Transverse colon (tissue), 4 donors: ENCODE measurements around the gene C12orf42. TPM values are rescaled to one million over a fixed set of nuclear protein-coding genes. Genes with fewer than 3 reads are reported as not detected.

Experiments used
- DNase-seq: peaks from one replicate; pipeline ENCODE4 v3.0.0-alpha.2; 2019
- H3K27ac ChIP-seq, 4 donors: fragments of 200-600 bp; sonication (generic); 2 replicates each; pipeline ENCODE4 v1.5.1; 2016 to 2018; ENCODE audit warnings: inconsistent platforms in 4 of 4
- H3K27me3 ChIP-seq: fragments of 200-600 bp; sonication (generic); 2 replicates; pipeline ENCODE4 v1.5.1; 2017; ENCODE audit warnings: inconsistent platforms
- H3K36me3 ChIP-seq, 4 donors: fragments of 200-600 bp; sonication (generic); 2 replicates each; pipeline ENCODE4 v1.5.1; 2017 to 2019; ENCODE audit warnings: inconsistent platforms in 4 of 4
- H3K4me1 ChIP-seq, 4 donors: fragments of 200-600 bp; sonication (generic); 2 replicates each; pipeline ENCODE4 v1.5.1; 2017 to 2020; ENCODE audit warnings: inconsistent platforms in 4 of 4
- H3K4me3 ChIP-seq, 4 donors: fragments of 200-600 bp; sonication (generic); 1 replicate in 1 of 4; 2 replicates in 3 of 4; pipeline versions ENCODE4 v1.5.1 to v1.6.1; 2017 to 2019; ENCODE audit warnings: inconsistent platforms in 4 of 4
- H3K9me3 ChIP-seq, 2 donors: fragments of 200-600 bp; sonication (generic); 2 replicates each; pipeline ENCODE4 v1.5.1; 2017 to 2019; ENCODE audit warnings: inconsistent platforms in 2 of 2
- CTCF ChIP-seq, 5 experiments: fragments of 200-600 bp in 3 of 5; fragments of 450-650 bp in 2 of 5; sonication (generic) in 3 of 5; IDR thresholded peaks; 1 replicate in 2 of 5; 2 replicates in 3 of 5; pipeline ENCODE4 v1.5.1; 2016 to 2017; ENCODE audit warnings: antibody characterized with exemption in 5 of 5, inconsistent platforms in 3 of 5, mild to moderate bottlenecking in 2 of 5, moderate library complexity in 1 of 5
- EP300 ChIP-seq: sonication (generic); formaldehyde crosslinking; IDR thresholded peaks from one replicate; pipeline ENCODE4 v1.6.1; 2017; ENCODE audit warnings: antibody characterized with exemption, low read depth
- POLR2A ChIP-seq: fragments of 450-650 bp; IDR thresholded peaks from one replicate; pipeline ENCODE4 v1.6.1; 2016; ENCODE audit warnings: antibody characterized with exemption, mild to moderate bottlenecking, moderate library complexity
- POLR2AphosphoS5 ChIP-seq, 3 donors: sonication (generic); formaldehyde crosslinking; IDR thresholded peaks; one replicate each; pipeline ENCODE4 v1.6.1; 2016; ENCODE audit warnings: antibody characterized with exemption in 3 of 3
- WGBS, 2 donors: methylation state at CpG; one replicate each; pipeline ENCODE4 v1.1.5; 2018; ENCODE audit warnings: low coverage in 1 of 2; 5-methylcytosine and 5-hydroxymethylcytosine counted together
- in situ Hi-C, 4 donors: fragments of 200-750 bp; cut with MboI; loops; one replicate each; pipeline versions ENCODE4 v1.15.0 to v1.15.1; 2017; ENCODE audit warnings: low sequenced_read_pairs in 3 of 4, low pct_ligation_motif_present in 1 of 4, low pct_unique_long_range_greater_than_20kb in 1 of 4
- intact Hi-C: fragments of 100-400 bp; cut with DNase I; formaldehyde crosslinking; loops from one replicate; pipeline ENCODE4 v1.15.1; 2023; ENCODE audit warnings: low total_unique reads
- total RNA-seq, 4 donors: library from RNA; depleted of rRNA; stranded (reverse); fragments of >200 nt; gene quantifications; one replicate each; pipeline ENCODE4 v1.1.0, GENCODE V29; 2016

The C12orf42 gene
- total RNA-seq: 10 to 100 TPM in 1 of 4 donors, under 1 TPM in 1, not detected in 2; 0.79 to 43.4 TPM

- intact Hi-C loops (no loop called here), in situ Hi-C loops (no loop called here)
- TF ChIP-seq POLR2AphosphoS5 (IDR thresholded peaks at IDR 0.05) (no peak), POLR2A (no peak), CTCF (IDR thresholded peaks at IDR 0.05) (peak in 1 of 5 experiments; percentile 15), EP300 (no peak)
- Histone ChIP-seq H3K4me3 (peak within 1 kb of the TSS; percentile 19 to 41 (median 32)), H3K4me1 (peaks cover 0 to 12% (median 9%) of the 10 kb centered on the region in 4 donors), H3K27ac (no peak within 1 kb of the TSS), H3K27me3 (peaks cover 42% of the 10 kb centered on the region), H3K36me3 (no peaks in the 10 kb centered on the region), H3K9me3 (no peaks in the 10 kb centered on the region)
- WGBS, 2 donors: 6% methylated on average over 29 of the region's 77 CpGs; no CpG with 5 or more reads in 1 of the 2 donors
- peak; percentile 42 for DNase-seq
These were observed at the start of gene C12orf42 for GRCh38 chr12:103495469-103496456. C12orf42 (minus strand) TSS chr12:103495968; CDS start chr12:103478426, 17,542 bp downstream.

GRCh38 chr12:103542078-103542477, 46.3 kb upstream of the C12orf42 start:
- in situ Hi-C loops: loop anchor here in 2 of 4 donors (10.0 to 25.0 kb wide), 2 partner anchors 597 to 605 kb away; no protein-coding TSS in a partner anchor
- no peak overlapping the region for H3K4me3 ChIP-seq
- no peak overlapping the region for H3K27ac ChIP-seq
- WGBS, 2 donors: 84 to 100% methylated on average over 1 to 3 of the region's 3 CpGs
- H3K9me3 ChIP-seq: no peaks in the 10 kb centered on the region
- H3K27me3 ChIP-seq: peaks cover 7% of the 10 kb centered on the region
- intact Hi-C loops: loop anchor here (10.0 kb wide), 1 partner anchor 657 kb away; no protein-coding TSS in a partner anchor
- TF ChIP-seq POLR2A (no peak), CTCF (IDR thresholded peaks at IDR 0.05) (no peak), EP300 (no peak)
- no peak for DNase-seq
- H3K4me1 ChIP-seq: no peaks in the 10 kb centered on the region
- H3K36me3 ChIP-seq: no peaks in the 10 kb centered on the region

GRCh38 chr12:103540319-103540718, 44.6 kb upstream of the C12orf42 start:
- no peaks in the 10 kb centered on the region for H3K9me3 ChIP-seq
- H3K4me3 ChIP-seq: no peak overlapping the region
- DNase-seq: no peak
- H3K27ac ChIP-seq: no peak overlapping the region
- in situ Hi-C loops: loop anchor here in 2 of 4 donors (10.0 to 25.0 kb wide), 2 partner anchors 596 to 603 kb away; no protein-coding TSS in a partner anchor
- H3K27me3 ChIP-seq: no peaks in the 10 kb centered on the region
- H3K4me1 ChIP-seq: no peaks in the 10 kb centered on the region
- TF ChIP-seq POLR2A (no peak), CTCF (IDR thresholded peaks at IDR 0.05) (no peak), EP300 (no peak), POLR2AphosphoS5 (IDR thresholded peaks at IDR 0.05) (no peak)
- no peaks in the 10 kb centered on the region for H3K36me3 ChIP-seq
- intact Hi-C loops: loop anchor here (10.0 kb wide), 1 partner anchor 656 kb away; no protein-coding TSS in a partner anchor
- WGBS, 2 donors: 42 to 55% methylated on average over 3 of the region's 3 CpGs

- Histone ChIP-seq H3K4me3 (no peak overlapping the region), H3K36me3 (no peaks in the 10 kb centered on the region), H3K9me3 (no peaks in the 10 kb centered on the region), H3K27me3 (no peaks in the 10 kb centered on the region), H3K4me1 (no peaks in the 10 kb centered on the region), H3K27ac (no peak overlapping the region)
- no peak for TF ChIP-seq POLR2A
- DNase-seq: no peak
- intact Hi-C loops (no loop called here), in situ Hi-C loops (loop anchor here in 1 of 4 donors (25.0 kb wide), 1 partner anchor 601 kb away; no protein-coding TSS in a partner anchor)
- 37 to 50% methylated on average over 1 of the region's 1 CpG for WGBS, 2 donors
These were observed 42.6 kb upstream of the C12orf42 start for GRCh38 chr12:103538397-103538796.
